ENCODE data around the gene TAF3. TPM values are rescaled to one million over a fixed set of nuclear protein-coding genes. Genes with fewer than 3 reads are reported as not detected.

The TAF3 gene
- total RNA-seq, 1 experiment from 2014 or later = 3.8 TPM

DNA sequence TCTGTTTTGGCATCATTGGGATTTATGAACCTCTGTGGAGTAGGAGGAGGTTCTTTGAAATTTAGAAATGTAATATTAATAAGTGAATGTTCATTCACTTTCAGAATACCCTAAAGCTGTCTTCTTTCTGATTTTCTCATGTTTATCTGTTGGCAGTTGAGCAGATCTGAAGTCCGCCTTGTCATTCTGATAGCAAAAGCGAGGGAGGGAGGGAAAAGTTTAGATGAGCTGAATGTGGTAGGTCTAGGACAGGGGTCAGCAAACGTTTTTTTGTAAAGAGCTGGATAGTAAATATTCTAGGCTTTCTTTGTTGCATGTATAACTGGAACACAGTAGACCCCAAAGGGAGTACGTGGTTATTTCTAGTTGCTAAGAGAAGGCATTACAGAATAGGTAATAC, 141.8 kb downstream of the TAF3 start:
- no peak for DNase-seq (ENCODE audit: extremely low read depth, low read depth)

DNA sequence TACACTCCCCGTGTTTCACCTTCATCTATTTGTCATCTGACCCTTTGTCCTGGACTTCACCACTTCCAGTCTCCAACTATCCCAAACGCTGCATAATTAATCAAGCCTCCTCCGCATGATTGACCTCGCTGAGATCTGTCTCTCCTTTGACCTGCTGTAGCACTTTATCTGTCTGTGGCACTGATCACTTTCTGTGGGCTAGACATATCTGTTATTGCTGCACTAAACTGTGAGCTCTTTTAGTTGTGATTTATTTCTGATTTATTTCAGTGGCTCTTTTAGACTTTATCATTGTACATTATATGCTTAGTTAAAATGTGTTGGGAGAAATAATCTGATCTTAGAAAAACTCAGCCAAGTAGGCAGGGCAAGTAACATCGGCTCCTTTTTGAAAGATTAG, 144.3 kb downstream of the TAF3 start:
- DNase-seq (ENCODE audit: extremely low read depth, low read depth) = no peak

DNA sequence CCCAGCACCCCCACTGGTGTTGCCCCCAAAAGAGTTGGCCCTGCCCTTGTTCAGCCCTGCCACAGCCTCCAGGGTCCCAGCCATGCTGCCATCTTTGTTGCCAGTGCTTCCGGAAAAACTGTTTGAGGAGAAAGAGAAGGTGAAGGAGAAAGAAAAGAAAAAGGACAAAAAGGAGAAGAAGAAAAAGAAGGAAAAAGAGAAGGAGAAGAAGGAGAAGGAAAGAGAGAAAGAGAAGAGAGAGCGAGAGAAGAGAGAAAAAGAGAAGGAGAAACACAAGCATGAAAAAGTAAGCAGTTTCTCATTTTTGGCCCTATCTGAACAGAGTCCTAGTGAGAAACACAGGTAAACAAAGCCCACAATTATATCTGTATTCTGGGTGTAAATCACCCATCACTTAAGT, 147.2 kb downstream of the TAF3 start:
- DNase-seq (ENCODE audit: extremely low read depth, low read depth) = no peak

DNA sequence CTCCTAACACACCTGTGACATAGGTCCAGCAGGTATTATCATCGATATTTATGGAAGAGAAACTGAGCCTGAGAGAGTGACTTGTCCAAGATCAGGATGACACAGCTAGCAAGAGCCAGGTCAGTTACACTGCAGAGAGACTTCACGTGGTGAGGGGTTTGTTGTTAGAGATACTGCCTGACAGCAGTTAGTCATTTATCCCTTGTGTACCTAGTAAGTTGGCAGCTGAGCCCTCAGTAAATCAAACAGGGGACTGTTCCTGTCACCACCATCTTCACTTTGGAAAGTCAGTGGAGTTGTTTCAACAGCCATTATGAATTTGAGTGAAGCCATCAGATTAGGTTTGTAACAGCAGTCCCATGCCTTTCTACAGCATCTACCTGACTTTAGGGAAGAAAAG, 148.7 kb downstream of the TAF3 start:
- no peak for DNase-seq (ENCODE audit: extremely low read depth, low read depth)

DNA sequence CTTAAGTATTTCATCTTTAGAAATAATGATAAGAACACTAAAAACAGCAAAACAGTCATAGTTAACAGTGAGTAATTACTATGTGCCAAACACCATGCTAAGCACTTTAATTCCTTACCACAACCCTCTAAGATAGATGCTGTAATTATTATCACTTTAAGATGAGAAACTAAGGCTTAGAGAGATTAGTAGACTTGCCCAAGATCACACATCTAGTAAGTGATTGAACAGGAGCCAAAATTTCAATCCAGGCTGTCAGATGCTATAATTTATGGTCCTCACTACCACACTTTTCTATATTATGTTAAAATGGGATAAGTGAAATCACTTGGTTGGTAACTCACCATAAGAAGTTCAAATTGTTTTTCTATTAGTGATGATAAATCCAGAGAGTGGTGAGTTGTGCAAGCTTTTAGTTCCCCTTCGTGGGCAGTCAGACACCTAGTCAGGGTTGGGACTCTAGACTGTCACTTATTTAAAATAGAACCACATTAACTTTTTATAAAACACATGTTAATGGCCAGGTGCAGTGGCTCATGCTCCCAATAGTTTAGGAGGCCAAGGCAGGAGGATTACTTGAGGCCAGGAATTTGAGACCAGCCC, 150.3 kb downstream of the TAF3 start:
- DNase-seq (ENCODE audit: extremely low read depth, low read depth) = no peak

DNA sequence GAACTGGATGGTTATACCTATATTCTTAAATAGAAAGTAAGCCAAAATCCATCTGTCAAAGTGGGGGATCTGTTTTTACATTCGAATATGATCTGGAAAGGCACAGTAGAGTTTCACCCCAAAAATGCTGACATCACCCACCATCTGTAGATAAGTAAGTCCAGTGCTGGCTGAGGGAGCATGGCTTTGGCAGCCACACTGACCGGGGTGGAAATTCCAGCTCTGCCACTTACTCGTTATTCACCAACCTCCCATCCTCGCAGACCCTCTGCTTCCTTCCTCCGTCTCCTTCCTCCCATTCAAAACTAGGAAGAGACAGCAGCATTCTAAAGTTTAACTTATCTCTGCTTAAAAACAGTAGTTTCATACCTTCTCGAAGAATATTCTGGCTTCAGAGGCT, 151.3 kb downstream of the TAF3 start:
- no peak for DNase-seq (ENCODE audit: extremely low read depth, low read depth)

DNA sequence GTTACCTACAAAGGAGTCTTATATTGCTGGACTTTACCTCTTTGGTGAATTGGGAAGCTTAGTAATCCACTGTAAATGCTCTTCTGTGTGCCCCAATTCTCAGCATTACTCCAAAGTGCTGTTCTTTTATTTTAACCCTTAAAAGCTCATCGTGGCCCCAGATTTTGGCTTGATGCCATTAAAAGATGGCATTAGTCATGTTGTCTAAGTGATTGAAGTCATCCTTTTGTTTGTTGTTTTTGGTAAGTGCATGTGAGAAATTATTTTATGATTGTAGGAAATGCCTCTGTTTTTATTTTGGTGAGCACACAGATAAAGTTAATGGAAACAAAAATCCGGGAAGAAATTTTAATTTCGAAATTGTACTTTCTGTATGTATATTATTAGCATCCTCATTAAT, 153.6 kb downstream of the TAF3 start:
- peak; percentile 12 for DNase-seq (ENCODE audit: extremely low read depth, low read depth)

DNA sequence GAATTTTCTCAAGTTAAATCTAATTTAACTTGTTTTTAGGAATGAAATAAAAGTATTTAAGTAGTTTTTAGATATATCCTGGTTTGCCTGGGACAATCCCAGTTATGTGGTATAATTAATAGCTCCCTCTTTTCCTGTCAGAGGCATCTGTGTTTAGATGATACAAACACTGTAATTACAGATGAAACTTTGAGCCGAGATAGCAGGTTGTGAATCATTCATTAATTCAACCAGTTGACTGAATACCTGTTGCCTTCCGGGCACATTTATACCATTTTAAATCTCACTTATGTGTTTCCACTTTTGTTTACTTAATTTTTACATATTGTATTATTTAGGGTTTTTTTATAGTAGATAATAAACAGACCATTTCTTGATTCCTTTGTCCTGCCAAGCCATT, 154.1 kb downstream of the TAF3 start:
- DNase-seq (ENCODE audit: extremely low read depth, low read depth) = no peak

DNA sequence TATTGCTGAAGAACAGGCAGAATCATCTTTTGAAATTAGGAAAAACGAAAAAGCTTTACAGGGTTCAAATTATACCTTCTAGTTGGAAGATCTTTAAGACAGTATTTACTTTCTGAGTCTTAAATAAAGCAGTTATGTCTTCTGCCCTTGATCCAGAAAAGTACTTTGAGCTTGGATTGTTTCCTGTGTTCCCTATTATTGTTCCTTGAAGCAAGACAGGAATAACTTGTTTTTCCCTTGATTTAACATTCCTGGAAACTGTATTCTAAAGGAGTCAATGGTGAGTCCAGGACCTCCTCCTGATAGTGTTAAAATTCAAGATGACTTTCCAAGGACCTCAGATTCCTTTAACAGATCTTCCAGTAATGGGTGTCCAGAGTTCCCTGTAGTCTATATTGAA, 161.9 kb downstream of the TAF3 start:
- no peak for DNase-seq (ENCODE audit: extremely low read depth, low read depth)

DNA sequence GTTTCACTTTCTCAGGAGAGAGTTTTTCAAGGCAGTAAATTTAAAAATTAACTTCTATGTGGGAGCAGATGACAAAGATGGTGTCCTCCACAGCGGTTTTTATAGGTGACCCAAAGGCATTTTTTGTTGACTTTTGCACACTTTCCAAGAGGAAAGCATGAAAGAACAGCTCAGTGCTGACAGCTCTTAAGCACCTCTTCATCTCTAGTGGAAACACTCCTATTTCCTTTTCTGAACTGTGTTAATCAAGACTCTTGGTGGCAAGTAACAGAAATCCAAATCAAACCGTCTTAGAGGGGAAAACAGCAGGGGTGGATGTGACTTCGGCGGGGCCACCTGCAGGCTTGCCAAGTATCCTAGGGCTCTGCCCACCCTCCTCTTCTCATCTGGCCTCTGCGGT, 164.4 kb downstream of the TAF3 start:
- no peak for DNase-seq (ENCODE audit: extremely low read depth, low read depth)

DNA sequence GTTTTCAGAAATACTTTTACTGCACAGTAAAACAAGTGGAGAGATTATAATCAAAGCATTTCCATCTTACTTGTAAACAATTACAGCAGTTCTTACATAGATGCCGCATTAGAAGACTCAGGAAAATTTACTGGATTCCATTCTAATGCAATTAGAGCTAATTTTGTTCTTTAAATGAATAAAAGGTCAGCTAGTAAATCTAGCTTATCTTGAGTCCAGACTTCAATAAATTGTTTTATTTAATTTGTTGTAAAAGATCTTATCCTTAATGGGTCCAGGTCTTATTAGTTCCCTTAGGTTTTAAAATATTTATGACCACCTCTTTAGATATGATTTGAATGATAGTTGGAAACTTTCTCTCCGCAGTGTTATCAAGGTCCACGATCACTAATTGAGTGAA, 166.0 kb downstream of the TAF3 start:
- no peak for DNase-seq (ENCODE audit: extremely low read depth, low read depth)

DNA sequence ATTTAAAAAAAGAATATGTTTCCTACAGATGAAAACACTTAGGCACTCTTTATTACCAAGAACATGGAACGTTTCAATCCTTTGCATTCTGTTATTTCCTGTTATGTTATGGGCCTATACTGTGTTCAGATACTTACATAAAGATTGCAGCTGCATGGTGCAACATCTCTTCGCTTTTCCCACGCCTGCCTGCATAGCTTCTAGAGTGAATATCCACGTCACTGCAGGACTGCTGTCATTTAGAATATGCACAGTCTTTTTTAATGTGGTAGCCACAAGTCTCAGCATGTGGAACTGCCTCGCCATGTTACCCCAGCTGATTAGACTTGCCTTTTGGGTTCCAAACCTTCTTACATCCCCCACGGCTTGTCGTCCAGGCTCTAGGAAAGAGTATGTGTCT, 166.6 kb downstream of the TAF3 start:
- DNase-seq (ENCODE audit: extremely low read depth, low read depth) = no peak

DNA sequence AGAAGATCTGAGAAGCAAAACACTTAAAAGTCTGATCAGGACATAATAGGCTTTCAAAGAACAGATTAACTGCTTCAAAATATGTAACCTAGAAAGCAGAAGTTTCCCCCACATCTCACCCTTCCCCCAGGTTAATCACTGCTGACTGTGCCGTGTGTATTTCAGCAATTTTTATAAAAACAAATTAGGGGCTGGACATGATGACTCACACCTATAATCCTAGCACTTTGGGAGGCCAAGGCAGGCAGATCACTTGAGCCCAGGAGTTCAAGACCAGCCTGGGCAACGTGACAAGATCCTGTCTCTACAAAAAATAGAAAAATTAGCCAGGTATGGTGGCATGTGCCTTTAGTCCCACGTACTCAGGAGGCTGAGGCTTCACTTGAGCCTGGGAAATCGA, 168.5 kb downstream of the TAF3 start:
- DNase-seq (ENCODE audit: extremely low read depth, low read depth) = no peak

DNA sequence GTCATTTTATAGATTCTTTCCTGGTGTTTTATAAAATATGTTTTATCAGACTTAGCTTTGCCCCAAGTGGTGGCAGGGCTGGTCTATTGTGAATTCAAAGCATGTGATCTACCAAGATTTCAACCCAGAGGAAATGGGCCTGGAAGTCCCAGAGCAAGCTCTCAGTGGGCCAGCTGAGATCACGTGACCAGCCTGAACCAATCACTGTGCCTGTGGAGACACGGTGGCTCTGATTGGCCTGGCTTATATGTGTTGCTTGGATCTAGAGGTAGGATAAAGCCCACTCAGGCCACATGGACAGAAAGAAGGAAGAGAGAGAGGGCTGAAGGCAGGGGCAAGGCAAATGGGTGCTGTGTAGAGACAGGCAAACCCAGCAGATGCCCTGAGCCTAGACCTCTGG, 170.7 kb downstream of the TAF3 start:
- no peak for DNase-seq (ENCODE audit: extremely low read depth, low read depth)

DNA sequence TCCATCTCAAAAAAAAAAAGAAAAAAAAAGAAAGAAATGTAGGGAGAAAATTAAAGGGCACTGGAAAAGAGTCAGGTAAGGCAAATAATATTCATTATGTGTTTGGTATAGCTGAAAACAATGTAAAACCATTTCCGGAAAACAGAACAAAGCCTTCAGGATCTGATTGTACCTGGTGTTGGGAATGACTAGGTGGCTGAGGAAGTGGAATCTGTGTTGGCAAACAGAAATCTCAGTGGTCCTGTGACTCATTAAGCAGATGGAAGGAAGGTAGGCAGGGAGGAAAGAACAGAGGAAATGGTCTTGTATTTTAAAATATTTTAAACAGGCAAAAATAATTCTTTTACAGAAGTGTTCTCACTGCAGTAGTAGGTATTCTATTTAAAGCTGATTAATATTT, 180.5 kb downstream of the TAF3 start:
- DNase-seq (ENCODE audit: extremely low read depth, low read depth) = no peak

DNA sequence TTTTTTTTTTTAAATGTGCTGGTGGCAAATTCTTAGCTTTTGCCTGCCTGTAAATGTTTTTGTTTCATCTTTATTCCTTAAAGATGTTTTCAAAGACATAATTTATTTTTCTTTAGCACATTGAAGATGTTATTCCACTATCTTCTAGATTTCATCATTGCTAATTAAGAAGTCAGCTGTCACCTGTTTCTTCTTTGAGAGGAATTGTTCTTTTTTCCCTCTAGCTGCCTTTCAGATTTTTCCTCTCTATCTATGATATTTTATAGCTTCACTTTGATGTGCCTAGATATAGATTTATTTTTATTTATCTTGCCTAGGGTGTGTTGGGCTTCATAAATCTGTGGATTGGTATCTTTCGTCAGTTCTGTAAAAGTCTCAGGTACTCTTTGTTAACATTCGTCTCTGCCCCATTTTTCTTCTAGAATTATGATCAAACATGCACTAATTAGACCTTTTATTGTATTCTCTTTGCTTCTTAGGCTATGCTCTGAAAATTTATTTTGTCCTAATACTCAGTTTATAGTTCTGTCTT, 186.2 kb downstream of the TAF3 start:
- no peak for DNase-seq (ENCODE audit: extremely low read depth, low read depth)

DNA sequence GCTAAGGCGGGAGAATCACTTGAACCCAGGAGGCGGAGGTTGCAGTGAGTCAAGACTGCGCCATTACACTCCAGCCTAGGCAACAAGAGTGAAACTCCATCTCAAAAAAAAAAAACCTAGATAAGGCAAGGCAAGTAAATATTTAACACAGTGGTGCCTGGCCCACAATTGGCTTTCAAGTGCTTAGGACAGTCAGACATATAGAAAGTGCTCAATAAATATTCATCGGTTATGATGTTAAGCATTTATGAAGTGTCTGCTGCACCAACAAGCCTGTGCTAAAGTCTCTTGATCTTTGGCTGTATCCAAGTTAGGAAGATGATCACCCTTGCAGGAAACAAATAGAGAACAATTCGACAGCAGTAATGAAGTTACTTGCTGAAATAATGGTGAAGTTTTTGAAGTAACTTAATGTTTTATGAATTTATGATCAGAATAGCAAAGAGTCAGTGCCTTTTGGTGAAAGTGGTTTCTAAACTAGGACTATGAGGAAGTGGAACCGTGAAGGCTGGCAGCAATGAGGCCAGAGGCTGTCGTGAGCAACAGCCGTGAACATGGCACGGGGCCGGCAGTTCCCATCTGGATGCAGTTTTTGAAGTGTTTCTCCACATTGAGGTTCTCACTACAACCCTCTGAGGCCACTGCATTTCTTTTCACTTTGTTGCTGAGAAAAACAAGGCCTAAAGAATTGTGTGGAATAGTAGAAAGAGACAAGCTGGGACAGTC, 188.1 kb downstream of the TAF3 start:
- DNase-seq (ENCODE audit: extremely low read depth, low read depth) = no peak

DNA sequence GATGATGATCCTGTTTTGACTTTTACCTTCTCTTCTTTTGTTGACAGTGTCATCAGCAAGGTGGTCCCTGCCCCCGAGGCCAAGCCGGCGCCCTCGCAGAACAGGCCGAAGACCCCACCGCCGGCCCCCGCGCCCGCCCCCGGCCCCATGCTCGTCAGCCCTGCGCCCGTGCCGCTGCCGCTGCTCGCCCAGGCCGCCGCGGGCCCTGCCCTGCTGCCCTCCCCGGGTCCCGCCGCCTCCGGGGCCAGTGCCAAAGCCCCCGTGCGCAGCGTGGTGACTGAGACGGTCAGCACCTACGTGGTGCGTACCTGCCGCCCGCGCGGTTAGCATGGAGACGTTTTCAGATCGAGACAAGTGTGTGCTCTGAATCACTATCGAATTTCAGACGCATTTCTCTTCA, 190.7 kb downstream of the TAF3 start:
- no peak for DNase-seq (ENCODE audit: extremely low read depth, low read depth)

DNA sequence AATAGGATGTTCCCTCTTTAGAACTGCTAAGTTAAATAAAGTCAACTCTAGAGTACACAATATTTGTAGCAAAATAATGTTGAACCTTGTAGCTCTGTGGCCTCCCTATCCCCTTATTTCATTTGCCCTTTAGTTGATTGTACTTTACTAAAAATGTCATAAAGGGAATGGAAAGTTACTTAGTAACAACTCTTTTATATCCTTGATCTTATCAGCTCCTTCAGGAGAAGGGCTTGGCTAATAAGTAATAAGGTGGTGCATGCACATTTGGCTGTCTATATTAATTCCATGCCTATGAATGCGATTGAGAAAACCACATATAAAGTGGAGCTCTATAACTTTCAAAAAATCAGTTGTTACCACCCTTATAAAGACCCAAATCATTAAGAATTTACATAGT, 194.7 kb downstream of the TAF3 start:
- no peak for DNase-seq (ENCODE audit: extremely low read depth, low read depth)

DNA sequence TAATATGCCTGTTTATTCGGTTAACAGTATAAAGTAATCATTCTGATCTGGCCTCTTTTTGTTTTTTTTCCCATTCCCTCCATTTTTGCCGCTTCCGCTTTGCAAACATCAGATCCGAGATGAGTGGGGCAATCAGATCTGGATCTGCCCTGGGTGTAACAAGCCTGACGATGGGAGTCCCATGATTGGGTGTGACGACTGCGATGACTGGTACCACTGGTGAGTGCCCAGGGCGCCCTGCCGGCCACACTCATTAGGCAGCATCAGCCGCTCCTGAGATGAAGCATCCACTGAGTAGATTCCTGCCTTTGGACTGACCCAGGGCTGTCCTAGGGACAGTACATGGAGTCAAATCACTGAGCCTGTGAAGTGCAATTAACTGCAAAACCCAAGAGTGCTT, 195.3 kb downstream of the TAF3 start:
- DNase-seq (ENCODE audit: extremely low read depth, low read depth) = no peak

DNA sequence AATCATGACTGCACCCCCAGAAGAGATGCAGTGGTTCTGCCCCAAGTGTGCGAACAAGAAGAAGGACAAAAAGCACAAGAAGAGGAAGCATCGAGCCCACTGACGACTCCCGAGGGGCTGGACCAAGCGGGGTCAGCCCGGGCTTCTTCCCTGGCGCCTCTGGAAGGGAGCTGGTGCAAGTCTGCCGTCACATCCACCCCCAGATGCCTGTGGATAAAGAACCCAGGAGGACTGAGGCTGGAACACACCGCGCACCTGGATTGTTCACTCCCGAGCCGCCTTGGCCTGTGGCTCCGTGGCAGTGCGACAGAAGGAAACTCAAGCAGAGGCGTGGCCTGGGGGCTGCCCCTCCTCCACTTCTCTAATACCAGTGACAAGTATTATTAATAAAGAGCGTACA, 196.3 kb downstream of the TAF3 start:
- DNase-seq (ENCODE audit: extremely low read depth, low read depth) = no peak

DNA sequence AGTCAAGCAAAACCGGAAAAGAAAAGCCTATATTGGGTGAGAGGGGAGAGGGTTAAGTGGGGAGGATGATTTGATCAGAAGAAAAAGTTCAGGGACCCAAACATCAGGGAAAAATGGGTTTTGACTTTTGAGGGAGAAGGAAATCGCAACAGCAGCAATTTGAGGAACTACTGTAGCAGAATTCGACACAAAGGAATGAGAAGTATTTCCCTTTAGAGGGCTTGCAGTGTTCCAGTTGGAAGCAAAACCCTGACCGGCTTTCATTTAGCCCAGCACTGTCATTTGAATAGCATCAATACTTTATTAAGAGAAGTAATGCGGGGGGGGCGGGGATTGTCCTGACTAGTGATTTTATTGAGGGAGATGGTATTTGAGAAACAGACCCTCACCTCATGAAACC, 199.0 kb downstream of the TAF3 start:
- DNase-seq (ENCODE audit: extremely low read depth, low read depth) = no peak

DNA sequence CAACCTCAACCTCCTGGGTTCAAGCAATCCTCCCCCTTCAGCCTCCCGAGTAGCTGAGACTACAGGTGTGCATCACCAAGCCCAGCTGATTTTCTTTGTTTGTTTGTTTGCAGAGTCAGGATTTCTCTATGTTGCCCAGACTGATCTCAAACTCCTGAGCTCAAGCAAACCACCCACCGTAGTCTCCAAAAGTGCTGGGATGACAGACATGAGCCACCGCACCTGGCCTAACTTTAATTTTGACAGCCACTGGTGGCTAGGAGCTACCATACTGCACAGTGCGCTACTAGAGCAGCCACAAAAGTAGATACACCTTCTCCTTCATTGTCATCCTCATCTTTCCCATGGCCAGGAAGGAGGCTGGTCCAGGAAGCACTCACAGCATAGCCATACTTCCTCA, 205.0 kb downstream of the TAF3 start:
- DNase-seq (ENCODE audit: extremely low read depth, low read depth) = no peak
